ENCODE results near the gene SPINK1.

GRCh38 chr5:147852365-147852764 lies 20.9 kb upstream of the SPINK1 start:
- no peak for TF ChIP-seq POLR2A (IDR thresholded peaks at IDR 0.05)
- no peak for TF ChIP-seq CTCF (IDR thresholded peaks at IDR 0.05 in 8 of 11, conservative IDR thresholded peaks at IDR 0.05 in 3 of 11)
- no peak for TF ChIP-seq POLR2AphosphoS5 (IDR thresholded peaks at IDR 0.05)

Data from spleen (tissue), 7 donors.